ENCODE measurements around the gene AP1M2. TPM values are rescaled to one million over a fixed set of nuclear protein-coding genes. Genes with fewer than 3 reads are reported as not detected.
A peak's percentile ranks its signal among the peaks of the same experiment; 100 is the strongest.

AP1M2 gene
- total and polyA plus RNA-seq, 10 donors, result 0.09 to 2.1 (median 0.80) TPM; not detected in 1

GRCh38 chr19:10604460-10604980 is 17.4 kb upstream of the AP1M2 start:
- Histone ChIP-seq H3K36me3 (peaks cover 0 to 14% (median 0%) of the 10 kb centered on the region in 6 donors), H3K9me3 (no peaks in the 10 kb centered on the region), H3K27me3 (replicated peaks in 1 of 7) (no peaks in the 10 kb centered on the region), H3K4me1 (peaks cover 47 to 78% (median 64%) of the 10 kb centered on the region in 6 donors), H3K27ac (peak overlapping the region; percentile 97 to 100 (median 100)), H3K4me3 (peak overlapping the region; percentile 4 to 99 (median 98))
- DNase-seq, result peak; percentile 88
- intact Hi-C loops (cut with DNase I; ENCODE audit: low total_unique reads), result no loop called here
- peak in 2 of 3 donors; percentile 79 to 84 for TF ChIP-seq POLR2AphosphoS5 (IDR thresholded peaks at IDR 0.05)
- no peak for TF ChIP-seq CTCF (IDR thresholded peaks at IDR 0.05 in 8 of 11, conservative IDR thresholded peaks at IDR 0.05 in 3 of 11)
- TF ChIP-seq POLR2A (IDR thresholded peaks at IDR 0.05), result peak in 1 of 3 donors; percentile 45
- 20 to 45% (median 21%) methylated on average over 8 to 9 of the region's 9 CpGs for WGBS, 5 donors

- H3K27me3 ChIP-seq (replicated peaks in 1 of 7), result no peaks in the 10 kb centered on the region
- peaks cover 0 to 10% (median 0%) of the 10 kb centered on the region in 6 donors for H3K36me3 ChIP-seq
- 6 to 12% (median 10%) methylated on average over 9 of the region's 9 CpGs for WGBS, 5 donors
- peak overlapping the region; percentile 80 to 99 (median 98) for H3K4me3 ChIP-seq
- no peak for DNase-seq
- H3K27ac ChIP-seq, result peak overlapping the region; percentile 97 to 100 (median 100)
- peaks cover 43 to 73% (median 59%) of the 10 kb centered on the region in 6 donors for H3K4me1 ChIP-seq
- no peaks in the 10 kb centered on the region for H3K9me3 ChIP-seq
- TF ChIP-seq POLR2A (IDR thresholded peaks at IDR 0.05) (peak in 1 of 3 donors; percentile 39), POLR2AphosphoS5 (IDR thresholded peaks at IDR 0.05) (peak in 1 of 3 donors; percentile 69), CTCF (IDR thresholded peaks at IDR 0.05 in 8 of 11, conservative IDR thresholded peaks at IDR 0.05 in 3 of 11) (no peak)
- intact Hi-C loops (cut with DNase I; ENCODE audit: low total_unique reads), result no loop called here
Observed at GRCh38 chr19:10603873-10604459, 16.9 kb upstream of the AP1M2 start.

- Histone ChIP-seq H3K9me3 (no peaks in the 10 kb centered on the region), H3K27ac (peak overlapping the region; percentile 97 to 100 (median 100)), H3K4me3 (peak overlapping the region; percentile 80 to 99 (median 98)), H3K4me1 (peaks cover 37 to 71% (median 52%) of the 10 kb centered on the region in 6 donors), H3K27me3 (replicated peaks in 1 of 7) (no peaks in the 10 kb centered on the region), H3K36me3 (peaks cover 0 to 10% (median 0%) of the 10 kb centered on the region in 6 donors)
- 2 to 5% (median 4%) methylated on average over 17 to 19 of the region's 19 CpGs for WGBS, 5 donors
- TF ChIP-seq CTCF (IDR thresholded peaks at IDR 0.05 in 8 of 11, conservative IDR thresholded peaks at IDR 0.05 in 3 of 11) (peak in 2 of 11 experiments; percentile 10 to 26), POLR2AphosphoS5 (IDR thresholded peaks at IDR 0.05) (peak; percentile 76 to 93 (median 81)), POLR2A (IDR thresholded peaks at IDR 0.05) (peak; percentile 6 to 79 (median 37))
- intact Hi-C loops (cut with DNase I; ENCODE audit: low total_unique reads), result no loop called here
- peak; percentile 94 for DNase-seq
Observed at GRCh38 chr19:10603084-10603872, 16.2 kb upstream of the AP1M2 start.
